GM19452 (cell line): ENCODE measurements around the gene BBS1.
"Not testable (repeated sequence)": the region's sequence is repeated elsewhere in the genome, so short reads cannot be mapped to it uniquely, and the experiment has no call there.

Source experiments
- ATAC-seq: cut with Tn5 transposase; IDR thresholded peaks from one replicate; pipeline ENCODE4 v1.9.1; 2021; ENCODE audit not compliant: unreplicated experiment

Gene BBS1

GRCh38 chr11:66569076-66569475 lies 58.6 kb downstream of the BBS1 start:
- no peak for ATAC-seq

- no peak for ATAC-seq
Measured at GRCh38 chr11:66570079-66570849, 59.8 kb downstream of the BBS1 start.

- no peak for ATAC-seq
Measured at GRCh38 chr11:66570850-66571180, 60.4 kb downstream of the BBS1 start.

- ATAC-seq = no peak
Measured at GRCh38 chr11:66579017-66579606, 68.7 kb downstream of the BBS1 start.

- ATAC-seq = no peak
Measured at GRCh38 chr11:66580803-66581202, 70.4 kb downstream of the BBS1 start.

- ATAC-seq = no peak
Measured at GRCh38 chr11:66581261-66581660, 70.8 kb downstream of the BBS1 start.

- ATAC-seq = not testable (repeated sequence)
Measured at GRCh38 chr11:66582565-66583147, 72.2 kb downstream of the BBS1 start.
